ENCODE measurements around the gene FAM217A. TPM values are rescaled to one million over a fixed set of nuclear protein-coding genes. Genes with fewer than 3 reads are reported as not detected.

The FAM217A gene, protein sequence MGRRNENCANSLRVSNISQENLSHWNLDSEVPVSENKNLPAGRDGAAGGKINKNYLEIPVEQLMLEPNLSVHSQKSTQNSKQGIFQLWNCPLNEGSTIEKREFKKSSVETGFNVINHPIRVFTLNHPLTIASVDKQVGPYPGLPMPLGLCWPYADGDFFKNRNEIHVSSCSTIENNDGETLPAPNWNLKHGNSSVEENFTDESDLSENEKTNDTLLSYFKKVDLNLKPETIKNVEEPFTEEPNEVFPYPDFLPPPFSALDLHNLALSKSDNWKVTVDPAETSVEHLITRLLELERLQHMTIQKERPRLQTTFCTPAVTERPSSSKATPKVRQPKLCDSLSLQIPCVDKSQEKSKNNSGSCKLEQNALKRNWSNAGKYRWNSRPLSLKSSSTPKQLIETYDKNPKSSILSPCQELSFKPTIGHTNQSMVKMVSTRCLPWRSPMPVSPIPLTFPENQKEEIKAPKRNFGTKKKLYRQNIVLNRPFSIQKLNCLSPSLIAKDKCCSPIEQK
- not detected in 2 replicates for total RNA-seq

DNA sequence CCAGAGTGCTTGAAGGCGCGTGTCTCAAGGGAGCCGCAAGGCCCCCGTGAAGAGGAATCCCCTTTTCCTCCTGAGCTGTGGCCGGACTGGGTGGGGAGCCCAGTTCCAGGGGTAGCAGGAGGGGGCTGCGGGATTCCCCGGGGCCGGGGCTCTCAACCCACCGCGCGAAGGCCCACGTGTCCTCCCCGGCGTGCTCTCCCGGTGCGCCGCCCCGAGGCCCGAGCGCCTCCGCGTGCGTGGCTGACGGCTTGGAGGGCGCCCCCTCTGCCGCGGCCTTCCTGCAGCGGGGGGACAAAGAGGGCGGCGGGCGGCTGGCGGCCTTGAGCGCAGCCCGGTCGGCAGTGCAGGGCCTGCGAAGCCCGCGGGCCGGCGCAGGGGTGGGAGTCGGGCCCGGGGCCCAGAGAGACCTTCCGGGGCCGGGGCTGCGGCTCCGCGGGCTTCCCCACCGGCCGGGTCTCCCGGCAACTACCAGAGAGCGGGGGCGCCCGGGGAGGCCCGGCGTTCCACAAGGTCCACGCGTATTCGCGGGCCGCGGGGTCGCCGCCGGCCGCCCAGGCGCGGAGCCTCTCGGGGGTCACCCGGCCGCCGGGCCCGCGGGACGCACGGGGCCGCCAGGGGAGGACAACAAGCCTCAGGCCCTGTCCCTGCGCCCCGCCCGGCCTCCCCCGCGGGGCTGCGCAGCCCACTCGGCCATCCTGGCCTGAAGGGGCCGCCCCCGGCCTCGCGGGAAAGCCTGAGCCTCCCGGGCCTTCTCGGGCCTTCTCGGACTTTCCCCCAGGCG, at the start of gene FAM217A:
FAM217A (minus strand) TSS at position 447 of the 781 bp plus-strand sequence. CDS start 1,723 bp downstream, outside the sequence.

Other genes with a start within 250 kb of the FAM217A start
- 7.6 and 9.5 TPM in 2 replicates for gene FAM50B, start 229.8 kb downstream of the FAM217A start, total RNA-seq
- gene ECI2, start 56.4 kb upstream of the FAM217A start, total RNA-seq, result 113 and 223 TPM in 2 replicates

Measured in uterine smooth muscle cell (primary cell).